DND-41 (cell line): ENCODE data around the gene SLC36A4.

Experiments used
- ATAC-seq: fragments of 200-7000 bp; cut with Tn5 transposase; 3 replicates; pipeline ENCODE4 v1.9.1; 2021; ENCODE audit warnings: low read depth; ENCODE audit not compliant: insufficient read depth
- DNase-seq: peaks from one replicate; pipeline ENCODE4 v3.0.0-alpha.2; 2020
- H2AFZ ChIP-seq: 2 replicates; pipeline ENCODE4 v1.6.0; 2012; ENCODE audit warnings: low read depth, low read length
- H3K27ac ChIP-seq: 2 replicates; pipeline ENCODE4 v1.5.1; 2012; ENCODE audit warnings: low read length, inconsistent platforms
- H3K27me3 ChIP-seq: fragments of 200-600 bp; sonication (generic); 2 replicates; pipeline ENCODE4 v1.6.0; 2012; ENCODE audit warnings: low read length, mild to moderate bottlenecking, inconsistent platforms; ENCODE audit not compliant: insufficient read depth, poor library complexity
- H3K36me3 ChIP-seq: 2 replicates; pipeline ENCODE4 v1.5.1; 2012; ENCODE audit warnings: low read length, inconsistent platforms; ENCODE audit not compliant: insufficient read depth
- H3K4me1 ChIP-seq: 2 replicates; pipeline ENCODE4 v1.5.1; 2012; ENCODE audit warnings: mild to moderate bottlenecking, low read length; ENCODE audit not compliant: insufficient read depth
- H3K4me2 ChIP-seq: 2 replicates; pipeline ENCODE4 v1.6.0; 2012; ENCODE audit warnings: mild to moderate bottlenecking, moderate library complexity, low read length, inconsistent platforms; ENCODE audit not compliant: insufficient read depth
- H3K4me3 ChIP-seq, 2 experiments: fragments of 200-600 bp in 1 of 2; shearing (Covaris generic) in 1 of 2; 2 replicates each; pipeline ENCODE4 v1.5.1; 2012 to 2016; ENCODE audit warnings: inconsistent platforms in 2 of 2, low read length in 2 of 2, mild to moderate bottlenecking in 2 of 2, low read depth in 1 of 2, moderate library complexity in 1 of 2
- H3K79me2 ChIP-seq: 2 replicates; pipeline ENCODE4 v1.6.0; 2012; ENCODE audit warnings: low read length, inconsistent platforms; ENCODE audit not compliant: insufficient read depth
- H3K9ac ChIP-seq: 2 replicates; pipeline ENCODE4 v1.6.0; 2012; ENCODE audit warnings: low read depth, mild to moderate bottlenecking, inconsistent platforms, low read length, moderate library complexity
- H3K9me3 ChIP-seq: 2 replicates; pipeline ENCODE4 v1.5.1; 2012; ENCODE audit warnings: low read length, moderate library complexity, mild to moderate bottlenecking, inconsistent platforms; ENCODE audit not compliant: insufficient read depth, severe bottlenecking
- H4K20me1 ChIP-seq: 2 replicates; pipeline ENCODE4 v1.6.0; 2012; ENCODE audit warnings: low read length; ENCODE audit not compliant: insufficient read depth
- EZH2 ChIP-seq: IDR thresholded peaks from 3 replicates; pipeline ENCODE4 v1.6.1; 2012; ENCODE audit warnings: borderline replicate concordance, low read depth, mild to moderate bottlenecking, moderate library complexity, low read length, inconsistent platforms; ENCODE audit not compliant: severe bottlenecking
- TF ChIP-seq, protein P1 (sequence below): IDR thresholded peaks from 2 replicates; pipeline ENCODE4 v1.5.1; 2012; ENCODE audit warnings: borderline replicate concordance, low read length, moderate library complexity, mild to moderate bottlenecking; ENCODE audit not compliant: poor library complexity, severe bottlenecking; ENCODE audit errors: extremely low read depth

The SLC36A4 gene

DNA sequence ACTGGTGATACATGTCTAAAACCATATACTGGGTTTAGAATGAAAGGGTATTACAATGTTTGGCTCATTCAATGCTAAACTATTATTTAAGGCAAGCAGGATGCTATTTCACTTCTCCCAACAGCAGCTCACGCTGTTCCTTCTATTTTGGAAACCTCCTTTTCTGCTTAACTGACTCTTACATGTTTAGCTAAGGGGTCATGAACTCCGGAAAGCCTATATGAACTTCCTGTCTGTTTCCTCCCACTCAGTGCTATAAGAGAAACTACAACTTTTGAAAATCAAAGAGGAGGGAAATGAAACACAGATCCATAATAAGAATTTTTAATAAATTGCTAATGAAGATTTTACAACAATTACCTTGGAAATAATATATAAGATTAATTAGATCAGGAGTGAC lies 30.9 kb downstream of the SLC36A4 start:
- ATAC-seq: no peak
- Histone ChIP-seq H3K27me3 (no peaks in the 10 kb centered on the region), H3K4me3 (no peak overlapping the region), H3K9me3 (no peaks in the 10 kb centered on the region), H3K4me1 (no peaks in the 10 kb centered on the region), H4K20me1 (no peaks in the 10 kb centered on the region), H3K79me2 (no peaks in the 10 kb centered on the region), H3K9ac (no peak overlapping the region), H2AFZ (no peak overlapping the region), H3K27ac (no peak overlapping the region; the same call in 1 of the 2 replicates), H3K36me3 (peaks cover 48% of the 10 kb centered on the region), H3K4me2 (no peak overlapping the region)
- no peak for DNase-seq
- no peak for TF ChIP-seq EZH2
- TF ChIP-seq, protein P1, sequence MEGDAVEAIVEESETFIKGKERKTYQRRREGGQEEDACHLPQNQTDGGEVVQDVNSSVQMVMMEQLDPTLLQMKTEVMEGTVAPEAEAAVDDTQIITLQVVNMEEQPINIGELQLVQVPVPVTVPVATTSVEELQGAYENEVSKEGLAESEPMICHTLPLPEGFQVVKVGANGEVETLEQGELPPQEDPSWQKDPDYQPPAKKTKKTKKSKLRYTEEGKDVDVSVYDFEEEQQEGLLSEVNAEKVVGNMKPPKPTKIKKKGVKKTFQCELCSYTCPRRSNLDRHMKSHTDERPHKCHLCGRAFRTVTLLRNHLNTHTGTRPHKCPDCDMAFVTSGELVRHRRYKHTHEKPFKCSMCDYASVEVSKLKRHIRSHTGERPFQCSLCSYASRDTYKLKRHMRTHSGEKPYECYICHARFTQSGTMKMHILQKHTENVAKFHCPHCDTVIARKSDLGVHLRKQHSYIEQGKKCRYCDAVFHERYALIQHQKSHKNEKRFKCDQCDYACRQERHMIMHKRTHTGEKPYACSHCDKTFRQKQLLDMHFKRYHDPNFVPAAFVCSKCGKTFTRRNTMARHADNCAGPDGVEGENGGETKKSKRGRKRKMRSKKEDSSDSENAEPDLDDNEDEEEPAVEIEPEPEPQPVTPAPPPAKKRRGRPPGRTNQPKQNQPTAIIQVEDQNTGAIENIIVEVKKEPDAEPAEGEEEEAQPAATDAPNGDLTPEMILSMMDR: no peak

DNA sequence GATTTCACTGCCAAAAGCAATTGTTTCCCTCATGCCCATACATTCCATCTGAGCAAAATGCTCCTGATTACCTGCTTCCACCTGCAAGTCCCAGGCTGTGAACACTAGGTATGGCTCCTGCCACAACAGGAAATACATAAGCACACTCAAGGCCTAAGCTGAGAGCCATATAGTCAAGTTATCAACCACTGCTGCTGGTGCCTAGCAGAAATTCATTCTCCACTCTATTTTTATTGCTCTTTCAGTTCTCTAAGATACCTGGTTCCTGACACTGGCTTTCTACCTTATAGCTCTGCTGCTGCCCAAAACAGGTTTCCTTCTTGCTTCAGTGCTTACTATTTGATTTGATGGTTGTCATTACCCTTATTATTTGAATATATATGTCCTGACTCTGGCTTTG lies 31.6 kb downstream of the SLC36A4 start:
- Histone ChIP-seq H3K9ac (no peak overlapping the region), H3K27me3 (no peaks in the 10 kb centered on the region), H2AFZ (no peak overlapping the region), H3K36me3 (peaks cover 55% of the 10 kb centered on the region), H3K79me2 (no peaks in the 10 kb centered on the region), H3K27ac (no peak overlapping the region), H4K20me1 (no peaks in the 10 kb centered on the region), H3K4me1 (no peaks in the 10 kb centered on the region), H3K4me3 (no peak overlapping the region), H3K9me3 (no peaks in the 10 kb centered on the region), H3K4me2 (no peak overlapping the region)
- TF ChIP-seq, protein P1: no peak
- no peak for TF ChIP-seq EZH2
- ATAC-seq (no peak), DNase-seq (no peak)

DNA sequence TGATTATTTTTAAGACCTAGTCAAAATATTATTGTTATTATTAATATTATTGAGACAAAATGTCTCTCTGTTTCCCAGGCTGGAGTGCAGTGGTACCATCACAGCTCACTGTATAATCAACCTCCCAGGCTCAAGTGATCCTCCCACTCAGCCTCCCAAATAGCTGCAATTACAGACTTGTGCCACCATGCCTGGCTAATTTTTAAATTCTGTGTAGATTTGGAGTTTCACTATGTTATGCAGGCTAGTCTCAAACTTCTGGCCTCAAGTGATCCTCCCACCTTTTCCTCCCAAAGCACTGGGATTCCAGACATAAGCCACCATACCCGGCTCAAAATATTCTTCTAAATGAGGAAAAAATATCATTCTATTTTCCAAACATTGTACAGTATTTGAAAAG lies 37.0 kb downstream of the SLC36A4 start:
- DNase-seq: no peak
- H3K4me2 ChIP-seq: no peak overlapping the region

More for the DNA sequence above, 37.0 kb downstream of the SLC36A4 start:
- H3K4me3 ChIP-seq: no peak overlapping the region
- no peak overlapping the region for H2AFZ ChIP-seq
- no peaks in the 10 kb centered on the region for H3K79me2 ChIP-seq
- TF ChIP-seq, protein P1: no peak
- no peak for TF ChIP-seq EZH2
- no peak overlapping the region for H3K9ac ChIP-seq
- no peaks in the 10 kb centered on the region for H3K4me1 ChIP-seq
- peaks cover 56% of the 10 kb centered on the region for H3K36me3 ChIP-seq
- no peaks in the 10 kb centered on the region for H3K9me3 ChIP-seq
- no peaks in the 10 kb centered on the region for H4K20me1 ChIP-seq
- no peaks in the 10 kb centered on the region for H3K27me3 ChIP-seq
- no peak overlapping the region for H3K27ac ChIP-seq
- 0 out of 3 replicates have a peak, but pooled peaks have one; percentile 37 for ATAC-seq
